ENCODE measurements around the gene LILRB1. TPM values are rescaled to one million over a fixed set of nuclear protein-coding genes. Genes with fewer than 3 reads are reported as not detected.
"Not testable (repeated sequence)": the region's sequence is repeated elsewhere in the genome, so short reads cannot be mapped to it uniquely, and the experiment has no call there.

LILRB1 gene
- total RNA-seq, 2 experiments from 2014 or later = 1.2 to 1.6 TPM

DNA sequence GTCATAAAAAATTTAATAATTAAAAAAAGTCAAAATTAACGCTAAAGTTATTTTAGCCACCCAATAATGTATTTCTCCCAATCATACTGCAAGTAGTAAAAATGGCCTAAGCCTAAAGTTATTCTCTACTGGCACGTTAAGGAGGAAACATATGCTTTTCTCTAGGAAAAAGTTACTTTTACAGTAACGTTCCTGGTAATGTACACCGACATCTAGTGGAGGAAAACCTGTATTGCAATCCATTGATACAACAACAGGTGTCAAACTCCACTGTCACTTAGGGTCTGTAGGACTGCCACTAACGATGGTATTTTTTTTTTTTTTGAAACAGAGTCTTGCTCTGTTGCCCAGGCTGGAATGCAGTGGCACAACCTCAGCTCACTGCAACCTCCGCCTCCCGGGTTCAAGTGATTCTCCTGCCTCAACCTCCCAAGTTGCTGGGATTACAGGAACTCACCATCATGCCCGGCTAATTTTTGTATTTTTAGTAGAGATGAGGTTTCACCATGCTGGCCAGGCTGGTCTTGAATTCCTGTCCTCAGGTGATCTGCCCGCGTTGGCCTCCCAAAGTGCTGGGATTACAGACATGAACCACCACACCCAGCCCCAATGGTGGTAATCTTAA is 46.0 kb downstream of the LILRB1 start:
- H3K9me3 Mint-ChIP-seq; intact Hi-C loops (cut with micrococcal nuclease); H3K27ac Mint-ChIP-seq; ATAC-seq; H3K4me1 Mint-ChIP-seq (ENCODE audit: low read depth); POLR2A ChIA-PET; H3K36me3 Mint-ChIP-seq (ENCODE audit: low read depth); H3K27me3 Mint-ChIP-seq; H3K4me3 Mint-ChIP-seq: not testable (repeated sequence)
- peak; percentile 7 for DNase-seq
- TF ChIP-seq, protein P1, sequence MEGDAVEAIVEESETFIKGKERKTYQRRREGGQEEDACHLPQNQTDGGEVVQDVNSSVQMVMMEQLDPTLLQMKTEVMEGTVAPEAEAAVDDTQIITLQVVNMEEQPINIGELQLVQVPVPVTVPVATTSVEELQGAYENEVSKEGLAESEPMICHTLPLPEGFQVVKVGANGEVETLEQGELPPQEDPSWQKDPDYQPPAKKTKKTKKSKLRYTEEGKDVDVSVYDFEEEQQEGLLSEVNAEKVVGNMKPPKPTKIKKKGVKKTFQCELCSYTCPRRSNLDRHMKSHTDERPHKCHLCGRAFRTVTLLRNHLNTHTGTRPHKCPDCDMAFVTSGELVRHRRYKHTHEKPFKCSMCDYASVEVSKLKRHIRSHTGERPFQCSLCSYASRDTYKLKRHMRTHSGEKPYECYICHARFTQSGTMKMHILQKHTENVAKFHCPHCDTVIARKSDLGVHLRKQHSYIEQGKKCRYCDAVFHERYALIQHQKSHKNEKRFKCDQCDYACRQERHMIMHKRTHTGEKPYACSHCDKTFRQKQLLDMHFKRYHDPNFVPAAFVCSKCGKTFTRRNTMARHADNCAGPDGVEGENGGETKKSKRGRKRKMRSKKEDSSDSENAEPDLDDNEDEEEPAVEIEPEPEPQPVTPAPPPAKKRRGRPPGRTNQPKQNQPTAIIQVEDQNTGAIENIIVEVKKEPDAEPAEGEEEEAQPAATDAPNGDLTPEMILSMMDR (IDR thresholded peaks at IDR 0.05) = peak; percentile 93
- CTCF ChIA-PET = interaction anchor here (1.3 to 6.0 kb wide), 6 partner anchors 9 to 196 kb away, joined by 3 to 66 read pairs (median 6); no protein-coding TSS in a partner anchor

- TF ChIP-seq, protein P1 (IDR thresholded peaks at IDR 0.05) = no peak
- DNase-seq = no peak
- H3K9me3 Mint-ChIP-seq = no peaks in the 10 kb centered on the region
- POLR2A ChIA-PET = interaction anchor here (0.8 kb wide), 1 partner anchor 229 kb away, joined by 3 read pairs; no protein-coding TSS in a partner anchor
- H3K27me3 Mint-ChIP-seq = peaks cover 7% of the 10 kb centered on the region
- intact Hi-C loops (cut with micrococcal nuclease) = no loop called here
- no peaks in the 10 kb centered on the region for H3K4me1 Mint-ChIP-seq (ENCODE audit: low read depth)
- H3K27ac Mint-ChIP-seq = no peak overlapping the region
- H3K36me3 Mint-ChIP-seq (ENCODE audit: low read depth) = no peaks in the 10 kb centered on the region
- H3K4me3 Mint-ChIP-seq = no peak overlapping the region
- CTCF ChIA-PET = interaction anchor here (1.3 to 6.0 kb wide), 4 partner anchors 10 to 198 kb away, joined by 3 to 40 read pairs (median 9); no protein-coding TSS in a partner anchor
- ATAC-seq = no peak
These were observed 46.9 kb downstream of the LILRB1 start for GRCh38 chr19:54677217-54677616.

DNA sequence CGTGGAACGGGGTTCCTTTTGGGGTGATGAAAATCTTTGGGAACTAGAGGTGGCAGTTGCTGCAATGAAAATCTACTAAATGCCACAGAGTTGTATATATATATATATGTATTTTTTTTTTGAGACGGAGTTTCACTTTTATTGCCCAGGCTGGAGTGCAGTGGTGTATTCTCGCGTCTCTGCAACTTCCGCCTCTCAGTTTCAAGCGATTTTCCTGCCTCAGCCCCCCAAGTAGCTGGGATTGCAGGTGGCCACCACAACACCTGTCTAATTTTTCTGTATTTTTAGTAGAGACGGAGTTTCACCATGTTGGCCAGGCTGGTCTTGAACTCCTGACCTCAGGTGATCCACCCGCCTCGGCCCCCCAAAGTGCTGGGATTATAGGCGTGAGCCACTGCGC is 51.3 kb downstream of the LILRB1 start:
- DNase-seq; H3K27ac Mint-ChIP-seq; H3K36me3 Mint-ChIP-seq (ENCODE audit: low read depth); H3K9me3 Mint-ChIP-seq; H3K4me1 Mint-ChIP-seq (ENCODE audit: low read depth); H3K4me3 Mint-ChIP-seq; intact Hi-C loops (cut with micrococcal nuclease); ATAC-seq; POLR2A ChIA-PET: not testable (repeated sequence)
- CTCF ChIA-PET = interaction anchor here (1.3 kb wide), 1 partner anchor 28 kb away, joined by 5 read pairs; no protein-coding TSS in a partner anchor
- H3K27me3 Mint-ChIP-seq = peaks cover 15% of the 10 kb centered on the region

DNA sequence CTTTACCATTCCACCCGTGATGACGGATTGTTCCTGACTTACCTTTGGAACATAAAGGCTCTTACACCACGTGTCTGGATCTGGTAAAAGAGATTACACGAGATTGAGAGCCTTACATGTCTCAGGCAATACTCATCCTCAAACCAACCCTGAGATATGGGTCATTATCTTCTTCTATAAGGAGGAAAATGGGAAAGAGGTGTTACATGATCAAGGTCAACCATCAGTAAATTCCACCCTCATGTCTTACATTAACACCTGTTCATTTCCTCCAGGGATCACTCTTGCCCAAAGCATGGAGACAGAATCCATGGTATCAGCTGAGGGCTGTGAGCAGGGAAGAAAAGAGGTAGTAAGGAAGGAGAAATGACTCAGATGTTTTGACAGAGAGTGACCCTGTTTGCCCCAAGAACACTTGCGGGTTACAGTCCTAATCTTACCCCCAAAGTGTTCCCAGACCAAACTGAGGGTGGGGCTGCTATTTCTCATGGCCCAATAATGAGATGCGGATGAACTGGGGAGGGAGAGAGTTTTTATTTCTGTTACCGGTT is 52.1 kb downstream of the LILRB1 start:
- peaks cover 15% of the 10 kb centered on the region for H3K27me3 Mint-ChIP-seq
- H3K27ac Mint-ChIP-seq = no peak overlapping the region
- DNase-seq = no peak
- H3K36me3 Mint-ChIP-seq (ENCODE audit: low read depth) = no peaks in the 10 kb centered on the region
- H3K4me3 Mint-ChIP-seq = no peak overlapping the region
- ChIA-PET POLR2A (interaction anchor here (0.7 kb wide), 1 partner anchor 193 kb away, joined by 5 read pairs; no protein-coding TSS in a partner anchor), CTCF (interaction anchor here (0.9 to 2.0 kb wide), 5 partner anchors 8 to 202 kb away, joined by 3 to 18 read pairs (median 4); no protein-coding TSS in a partner anchor)
- ATAC-seq = no peak
- intact Hi-C loops (cut with micrococcal nuclease) = no loop called here
- H3K4me1 Mint-ChIP-seq (ENCODE audit: low read depth) = no peaks in the 10 kb centered on the region
- no peaks in the 10 kb centered on the region for H3K9me3 Mint-ChIP-seq
- TF ChIP-seq, protein P1 (IDR thresholded peaks at IDR 0.05) = no peak

DNA sequence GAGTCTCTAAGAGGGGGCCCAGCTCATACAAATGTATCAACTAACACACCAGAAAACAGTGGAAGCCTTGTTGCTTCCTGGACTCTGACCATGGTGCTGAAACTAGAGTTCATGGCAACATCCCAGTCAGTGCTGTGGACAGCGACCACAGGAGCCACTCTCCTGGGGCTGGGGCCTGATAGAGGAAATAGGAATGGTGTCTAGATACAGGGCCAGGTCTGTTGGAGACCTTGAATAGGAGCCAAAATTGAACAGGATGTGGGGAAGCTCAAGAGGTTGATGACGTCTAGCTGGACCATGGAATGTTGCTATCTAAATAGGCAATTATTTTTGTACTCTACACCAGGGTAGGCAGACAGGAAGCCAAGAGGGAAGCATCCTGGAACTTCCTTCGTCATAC is 54.2 kb downstream of the LILRB1 start:
- Mint-ChIP-seq H3K36me3 (ENCODE audit: low read depth) (no peaks in the 10 kb centered on the region), H3K27me3 (peaks cover 18% of the 10 kb centered on the region), H3K9me3 (no peaks in the 10 kb centered on the region), H3K4me1 (ENCODE audit: low read depth) (no peaks in the 10 kb centered on the region), H3K27ac (no peak overlapping the region), H3K4me3 (no peak overlapping the region)
- peak; percentile 19 for DNase-seq
- no peak for ATAC-seq
- ChIA-PET POLR2A (no interaction called here), CTCF (interaction anchor here (1.5 kb wide), 1 partner anchor 31 kb away, joined by 4 read pairs; no protein-coding TSS in a partner anchor)
- intact Hi-C loops (cut with micrococcal nuclease) = no loop called here
- TF ChIP-seq, protein P1 (IDR thresholded peaks at IDR 0.05) = no peak

Small RNA genes within 50 kb of the gene (microRNA-seq; reads per million reads assigned to microRNA genes)
- not detected for gene MIR8061 (ENCODE audit: borderline microRNAs expressed, borderline replicate concordance)

Other genes starting within 250 kb of the LILRB1 start
- gene TTYH1, start 215.0 kb upstream of the LILRB1 start, total RNA-seq = under 1 TPM in 1 of 2 experiments, not detected in 1; 0.70 TPM
- gene LENG8, start 181.3 kb upstream of the LILRB1 start, total RNA-seq = 100 to 1,000 TPM; 165 to 170 TPM
- 1 to 10 TPM; 4.3 to 5.5 TPM for gene LENG9, start 166.7 kb upstream of the LILRB1 start, total RNA-seq
- under 1 TPM; 0.45 to 0.83 TPM for gene CDC42EP5, start 157.2 kb upstream of the LILRB1 start, total RNA-seq
- gene LAIR2, start 127.7 kb upstream of the LILRB1 start, total RNA-seq = 1 to 10 TPM; 1.5 to 2.1 TPM
- gene LILRA2, start 56.7 kb upstream of the LILRB1 start, total RNA-seq = not detected
- not detected for gene LILRA1, start 36.9 kb upstream of the LILRB1 start, total RNA-seq
- gene LILRB4, start 32.5 kb downstream of the LILRB1 start, total RNA-seq = not detected
- not detected for gene KIR3DL3, start 94.0 kb downstream of the LILRB1 start, total RNA-seq
- not detected for gene KIR2DL3, start 108.0 kb downstream of the LILRB1 start, total RNA-seq
- not detected for gene KIR2DL1, start 139.3 kb downstream of the LILRB1 start, total RNA-seq
- not detected for gene KIR2DL4, start 173.1 kb downstream of the LILRB1 start, total RNA-seq
- under 1 TPM in 1 of 2 experiments, not detected in 1; 0.14 TPM for gene KIR3DL1, start 186.0 kb downstream of the LILRB1 start, total RNA-seq
- under 1 TPM; 0.25 to 0.38 TPM for gene KIR2DS4, start 202.2 kb downstream of the LILRB1 start, total RNA-seq
- gene KIR3DL2, start 220.0 kb downstream of the LILRB1 start, total RNA-seq = under 1 TPM; 0.14 to 0.27 TPM
- gene FCAR, start 243.8 kb downstream of the LILRB1 start, total RNA-seq = not detected

Measured in activated CD8-positive, alpha-beta T cell treated with anti-CD3 and anti-CD28 coated beads for 36 hours (primary cell).